ENCODE results near the gene UGT1A3.

UGT1A3 gene

GRCh38 chr2:233817361-233817911 lies 88.6 kb downstream of the UGT1A3 start:
- no peak for DNase-seq (ENCODE audit: low read depth)

- DNase-seq (ENCODE audit: low read depth): no peak
Measured at GRCh38 chr2:233817995-233818638, 89.3 kb downstream of the UGT1A3 start.

GRCh38 chr2:233818639-233819621 lies 90.1 kb downstream of the UGT1A3 start:
- no peak for DNase-seq (ENCODE audit: low read depth)

GRCh38 chr2:233819884-233820773 lies 91.3 kb downstream of the UGT1A3 start:
- DNase-seq (ENCODE audit: low read depth): no peak

GRCh38 chr2:233820774-233821105 lies 91.9 kb downstream of the UGT1A3 start:
- no peak for DNase-seq (ENCODE audit: low read depth)

GRCh38 chr2:233821196-233821595 lies 92.4 kb downstream of the UGT1A3 start:
- no peak for DNase-seq (ENCODE audit: low read depth)

- no peak for DNase-seq (ENCODE audit: low read depth)
Measured at GRCh38 chr2:233821709-233822100, 92.9 kb downstream of the UGT1A3 start.

- no peak for DNase-seq (ENCODE audit: low read depth)
Measured at GRCh38 chr2:233822101-233822771, 93.4 kb downstream of the UGT1A3 start.
